Measurements from ENCODE around the gene INPP5A. TPM values are rescaled to one million over a fixed set of nuclear protein-coding genes. Genes with fewer than 3 reads are reported as not detected.

INPP5A gene
- total RNA-seq, 3 donors from 2014 or later, result 26.6 to 50.6 (median 38.7) TPM

GRCh38 chr10:132748545-132749370 is 211.2 kb downstream of the INPP5A start:
- H3K9me3 ChIP-seq, result no peaks in the 10 kb centered on the region
- no peak for TF ChIP-seq CTCF (IDR thresholded peaks at IDR 0.05)
- no peak for TF ChIP-seq POLR2A (IDR thresholded peaks at IDR 0.05)
- no peak for TF ChIP-seq POLR2AphosphoS5 (IDR thresholded peaks at IDR 0.05)
- intact Hi-C loops (cut with DNase I; ENCODE audit: low total_unique reads), result no loop called here
- no peaks in the 10 kb centered on the region for H3K4me1 ChIP-seq
- no peak for DNase-seq (ENCODE audit: low spot score in 2 of 2)
- no peaks in the 10 kb centered on the region for H3K36me3 ChIP-seq
- H3K4me3 ChIP-seq, result no peak overlapping the region
- no peak overlapping the region for H3K27ac ChIP-seq
- H3K27me3 ChIP-seq, result no peaks in the 10 kb centered on the region

GRCh38 chr10:132749371-132749795 is 211.8 kb downstream of the INPP5A start:
- TF ChIP-seq POLR2AphosphoS5 (IDR thresholded peaks at IDR 0.05) (no peak), CTCF (IDR thresholded peaks at IDR 0.05) (no peak), POLR2A (IDR thresholded peaks at IDR 0.05) (no peak)
- intact Hi-C loops (cut with DNase I; ENCODE audit: low total_unique reads), result no loop called here
- Histone ChIP-seq H3K4me1 (no peaks in the 10 kb centered on the region), H3K9me3 (no peaks in the 10 kb centered on the region), H3K36me3 (no peaks in the 10 kb centered on the region), H3K4me3 (no peak overlapping the region), H3K27ac (no peak overlapping the region), H3K27me3 (no peaks in the 10 kb centered on the region)
- no peak for DNase-seq (ENCODE audit: low spot score in 2 of 2)

GRCh38 chr10:132750936-132751335 is 213.3 kb downstream of the INPP5A start:
- no peaks in the 10 kb centered on the region for H3K36me3 ChIP-seq
- TF ChIP-seq POLR2A (IDR thresholded peaks at IDR 0.05), result no peak
- no peak for TF ChIP-seq POLR2AphosphoS5 (IDR thresholded peaks at IDR 0.05)
- TF ChIP-seq CTCF (IDR thresholded peaks at IDR 0.05), result no peak
- intact Hi-C loops (cut with DNase I; ENCODE audit: low total_unique reads), result no loop called here

GRCh38 chr10:132752378-132752777 is 214.8 kb downstream of the INPP5A start:
- Histone ChIP-seq H3K9me3 (no peaks in the 10 kb centered on the region), H3K36me3 (no peaks in the 10 kb centered on the region), H3K27me3 (no peaks in the 10 kb centered on the region), H3K27ac (no peak overlapping the region), H3K4me1 (no peaks in the 10 kb centered on the region), H3K4me3 (no peak overlapping the region)
- TF ChIP-seq POLR2AphosphoS5 (IDR thresholded peaks at IDR 0.05), result no peak
- no peak for TF ChIP-seq POLR2A (IDR thresholded peaks at IDR 0.05)
- no peak for TF ChIP-seq CTCF (IDR thresholded peaks at IDR 0.05)
- no peak for DNase-seq (ENCODE audit: low spot score in 2 of 2)
- intact Hi-C loops (cut with DNase I; ENCODE audit: low total_unique reads), result no loop called here

More at GRCh38 chr10:132750936-132751335, 213.3 kb downstream of the INPP5A start:
- Histone ChIP-seq H3K27ac (no peak overlapping the region), H3K9me3 (no peaks in the 10 kb centered on the region), H3K4me3 (no peak overlapping the region), H3K27me3 (no peaks in the 10 kb centered on the region), H3K4me1 (no peaks in the 10 kb centered on the region)
- DNase-seq (ENCODE audit: low spot score in 2 of 2), result no peak

- Histone ChIP-seq H3K9me3 (no peaks in the 10 kb centered on the region), H3K4me3 (no peak overlapping the region), H3K36me3 (no peaks in the 10 kb centered on the region), H3K27ac (no peak overlapping the region), H3K4me1 (no peaks in the 10 kb centered on the region), H3K27me3 (no peaks in the 10 kb centered on the region)
- intact Hi-C loops (cut with DNase I; ENCODE audit: low total_unique reads), result no loop called here
- TF ChIP-seq POLR2A (IDR thresholded peaks at IDR 0.05), result no peak
- no peak for TF ChIP-seq POLR2AphosphoS5 (IDR thresholded peaks at IDR 0.05)
- TF ChIP-seq CTCF (IDR thresholded peaks at IDR 0.05), result no peak
- DNase-seq (ENCODE audit: low spot score in 2 of 2), result no peak
Measured at GRCh38 chr10:132752961-132753360, 215.4 kb downstream of the INPP5A start.
